Neural progenitor cell (in vitro differentiated cells): ENCODE data around the gene MTAP.

ENCODE experiments used
- CTCF ChIP-seq: fragments of 200-600 bp; sonication (generic); IDR thresholded peaks from 2 replicates; pipeline ENCODE4 v1.5.1; 2017; ENCODE audit warnings: antibody characterized with exemption, mild to moderate bottlenecking
- EZH2 ChIP-seq: fragments of 200-600 bp; sonication (generic); IDR thresholded peaks from 2 replicates; pipeline ENCODE4 v1.6.1; 2017; ENCODE audit warnings: antibody characterized with exemption, mild to moderate bottlenecking, moderate library complexity
- EZH2phosphoT487 ChIP-seq: fragments of 200-600 bp; sonication (generic); IDR thresholded peaks from 2 replicates; pipeline ENCODE4 v1.6.1; 2017; ENCODE audit warnings: antibody characterized with exemption

- TF ChIP-seq EZH2, result no peak
- no peak for TF ChIP-seq CTCF
- TF ChIP-seq EZH2phosphoT487, result no peak
Observed at GRCh38 chr9:21804791-21805190, 2.4 kb downstream of the MTAP start.
